Liver (tissue), 9 donors: Measurements from ENCODE around the gene RPL35. TPM values are rescaled to one million over a fixed set of nuclear protein-coding genes. Genes with fewer than 3 reads are reported as not detected.
"Not testable (repeated sequence)": the region's sequence is repeated elsewhere in the genome, so short reads cannot be mapped to it uniquely, and the experiment has no call there.

Experiments
- DNase-seq: peaks from one replicate; pipeline ENCODE4 v3.0.0-alpha.2; 2017; ENCODE audit warnings: low spot score
- H3K27ac ChIP-seq, 2 donors: one replicate each; pipeline ENCODE4 v1.7.0; 2013; ENCODE audit warnings: inconsistent platforms in 2 of 2, low read length in 2 of 2, control low read depth in 1 of 2, low read depth in 1 of 2, mild to moderate bottlenecking in 1 of 2
- H3K27me3 ChIP-seq, 4 donors: one replicate each; pipeline versions ENCODE4 v1.6.1 to v1.7.0; 2013; ENCODE audit warnings: low read length in 3 of 4, inconsistent platforms in 1 of 4, mild to moderate bottlenecking in 1 of 4, moderate library complexity in 1 of 4; ENCODE audit not compliant: control insufficient read depth in 4 of 4, insufficient read depth in 4 of 4
- H3K36me3 ChIP-seq, 4 donors: one replicate each; pipeline versions ENCODE4 v1.6.1 to v1.7.0; 2013; ENCODE audit warnings: low read length in 3 of 4, mild to moderate bottlenecking in 3 of 4, low read depth in 1 of 4, moderate library complexity in 1 of 4; ENCODE audit not compliant: control insufficient read depth in 4 of 4, insufficient read depth in 3 of 4
- H3K4me1 ChIP-seq, 4 donors: one replicate each; pipeline versions ENCODE4 v1.6.1 to v1.7.0; 2013; ENCODE audit warnings: low read length in 3 of 4, mild to moderate bottlenecking in 3 of 4, moderate library complexity in 1 of 4; ENCODE audit not compliant: control insufficient read depth in 4 of 4, insufficient read depth in 4 of 4
- H3K4me3 ChIP-seq, 3 donors: one replicate each; pipeline versions ENCODE4 v1.6.1 to v1.7.0; 2013; ENCODE audit warnings: low read length in 3 of 3, control low read depth in 1 of 3, low read depth in 1 of 3, mild to moderate bottlenecking in 1 of 3
- H3K9ac ChIP-seq, 2 donors: one replicate each; pipeline ENCODE4 v1.7.0; 2013; ENCODE audit warnings: low read length in 2 of 2, mild to moderate bottlenecking in 2 of 2, moderate library complexity in 2 of 2, control low read depth in 1 of 2, low read depth in 1 of 2
- H3K9me3 ChIP-seq, 4 donors: one replicate each; pipeline versions ENCODE4 v1.6.1 to v1.7.0; 2013; ENCODE audit warnings: low read length in 3 of 4; ENCODE audit not compliant: control insufficient read depth in 4 of 4
- EGR1 ChIP-seq, 2 donors: IDR thresholded peaks; 2 replicates each; pipeline ENCODE4 v1.6.1; 2016 to 2018; ENCODE audit warnings: antibody characterized with exemption in 2 of 2, low read depth in 2 of 2
- FOXA1 ChIP-seq: IDR thresholded peaks from 2 replicates; pipeline ENCODE4 v1.6.1; 2016; ENCODE audit warnings: antibody characterized with exemption
- FOXA2 ChIP-seq: IDR thresholded peaks from 2 replicates; pipeline ENCODE4 v1.6.1; 2016; ENCODE audit warnings: antibody characterized with exemption
- HNF4A ChIP-seq, 2 donors: conservative IDR thresholded peaks; 2 replicates each; pipeline ENCODE4 v1.6.1; 2016; ENCODE audit warnings: antibody characterized with exemption in 2 of 2, mild to moderate bottlenecking in 2 of 2
- HNF4G ChIP-seq: IDR thresholded peaks from 2 replicates; pipeline ENCODE4 v1.6.1; 2016; ENCODE audit warnings: antibody characterized with exemption
- NR2F2 ChIP-seq: IDR thresholded peaks from 2 replicates; pipeline ENCODE4 v1.6.1; 2016; ENCODE audit warnings: antibody characterized with exemption
- RAD21 ChIP-seq, 2 donors: IDR thresholded peaks; 2 replicates each; pipeline ENCODE4 v1.6.1; 2016; ENCODE audit warnings: antibody characterized with exemption in 2 of 2, mild to moderate bottlenecking in 2 of 2
- RXRA ChIP-seq, 2 donors: IDR thresholded peaks; 2 replicates each; pipeline ENCODE4 v1.6.1; 2017 to 2018; ENCODE audit warnings: antibody characterized with exemption in 2 of 2, mild to moderate bottlenecking in 1 of 2
- YY1 ChIP-seq: IDR thresholded peaks from 2 replicates; pipeline ENCODE4 v1.6.1; 2016; ENCODE audit warnings: antibody characterized with exemption, mild to moderate bottlenecking
- WGBS: extraction: QIAGEN DNeasy Blood & Tissue Kit; methylation state at CpG from one replicate; pipeline ENCODE4 v1.1.7; 2013; 5-methylcytosine and 5-hydroxymethylcytosine counted together
- polyA plus RNA-seq, 2 donors: library from polyadenylated mRNA; stranded (reverse) in 1 of 2; unstranded in 1 of 2; fragments of 200-250 nt in 1 of 2; fragments of >200 nt in 1 of 2; fragmentation: Nextera tagmentation in 1 of 2; extraction: Ambion mirVana in 1 of 2; gene quantifications; one replicate each; pipeline versions ENCODE4 v1.2.1 to v1.2.3, GENCODE V29; 2013 to 2015
- total RNA-seq, 2 donors: library from RNA; depleted of rRNA; stranded (reverse); fragments of >200 nt; gene quantifications; one replicate each; pipeline ENCODE4 v1.2.3, GENCODE V29; 2014
- TF ChIP-seq, protein P1 (sequence below): IDR thresholded peaks from 2 replicates; pipeline ENCODE4 v1.6.1; 2016; ENCODE audit warnings: antibody characterized with exemption
- TF ChIP-seq, protein P2 (sequence below): IDR thresholded peaks from 2 replicates; pipeline ENCODE4 v1.6.1; 2016; ENCODE audit warnings: antibody characterized with exemption
- donor health status: healthy.
- donor health status: healthy.
- donor health status: healthy.
- donor health status: healthy.
- donor health status: healthy.

The RPL35 gene
- total and polyA plus RNA-seq, 4 donors: 623 to 1,101 (median 703) TPM

DNA sequence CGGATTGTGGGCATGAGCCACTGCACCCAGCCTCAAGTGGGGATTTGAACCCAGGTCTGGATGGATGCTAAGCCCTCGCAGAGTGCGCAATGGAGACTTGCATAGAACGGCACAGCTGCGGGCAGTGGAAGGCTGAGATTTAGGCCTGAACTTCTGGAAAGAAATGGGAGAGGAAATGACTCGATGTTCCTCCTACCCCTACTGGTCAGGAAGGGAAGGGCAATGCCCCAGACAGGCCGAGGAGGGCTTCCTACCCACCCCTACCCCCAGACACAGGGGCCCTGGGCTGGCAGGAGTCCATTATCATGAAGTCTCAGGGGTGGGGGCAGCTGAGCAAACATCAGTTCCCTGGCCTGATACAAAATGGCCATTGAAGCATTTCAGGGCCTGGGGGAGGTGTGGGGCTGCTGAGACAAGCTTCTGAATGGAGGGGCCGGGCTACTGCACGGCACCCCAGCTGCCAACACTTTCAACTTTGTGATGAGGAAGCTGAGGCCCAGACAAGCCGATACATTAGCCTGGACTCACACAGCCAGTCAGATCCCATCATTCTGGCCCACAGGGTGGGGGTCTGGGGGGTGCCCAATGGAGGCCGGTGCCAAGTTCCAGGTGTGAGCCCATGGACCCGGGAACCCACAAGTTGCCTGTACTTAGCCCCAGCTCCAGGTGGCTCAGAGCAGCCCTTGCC is 22.0 kb downstream of the RPL35 start (continued):
- TF ChIP-seq, protein P1, sequence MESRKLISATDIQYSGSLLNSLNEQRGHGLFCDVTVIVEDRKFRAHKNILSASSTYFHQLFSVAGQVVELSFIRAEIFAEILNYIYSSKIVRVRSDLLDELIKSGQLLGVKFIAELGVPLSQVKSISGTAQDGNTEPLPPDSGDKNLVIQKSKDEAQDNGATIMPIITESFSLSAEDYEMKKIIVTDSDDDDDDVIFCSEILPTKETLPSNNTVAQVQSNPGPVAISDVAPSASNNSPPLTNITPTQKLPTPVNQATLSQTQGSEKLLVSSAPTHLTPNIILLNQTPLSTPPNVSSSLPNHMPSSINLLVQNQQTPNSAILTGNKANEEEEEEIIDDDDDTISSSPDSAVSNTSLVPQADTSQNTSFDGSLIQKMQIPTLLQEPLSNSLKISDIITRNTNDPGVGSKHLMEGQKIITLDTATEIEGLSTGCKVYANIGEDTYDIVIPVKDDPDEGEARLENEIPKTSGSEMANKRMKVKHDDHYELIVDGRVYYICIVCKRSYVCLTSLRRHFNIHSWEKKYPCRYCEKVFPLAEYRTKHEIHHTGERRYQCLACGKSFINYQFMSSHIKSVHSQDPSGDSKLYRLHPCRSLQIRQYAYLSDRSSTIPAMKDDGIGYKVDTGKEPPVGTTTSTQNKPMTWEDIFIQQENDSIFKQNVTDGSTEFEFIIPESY: no peak
- TF ChIP-seq FOXA1: no peak
- TF ChIP-seq RAD21 (IDR thresholded peaks at IDR 0.05): peak in 1 of 2 donors; percentile 12

DNA sequence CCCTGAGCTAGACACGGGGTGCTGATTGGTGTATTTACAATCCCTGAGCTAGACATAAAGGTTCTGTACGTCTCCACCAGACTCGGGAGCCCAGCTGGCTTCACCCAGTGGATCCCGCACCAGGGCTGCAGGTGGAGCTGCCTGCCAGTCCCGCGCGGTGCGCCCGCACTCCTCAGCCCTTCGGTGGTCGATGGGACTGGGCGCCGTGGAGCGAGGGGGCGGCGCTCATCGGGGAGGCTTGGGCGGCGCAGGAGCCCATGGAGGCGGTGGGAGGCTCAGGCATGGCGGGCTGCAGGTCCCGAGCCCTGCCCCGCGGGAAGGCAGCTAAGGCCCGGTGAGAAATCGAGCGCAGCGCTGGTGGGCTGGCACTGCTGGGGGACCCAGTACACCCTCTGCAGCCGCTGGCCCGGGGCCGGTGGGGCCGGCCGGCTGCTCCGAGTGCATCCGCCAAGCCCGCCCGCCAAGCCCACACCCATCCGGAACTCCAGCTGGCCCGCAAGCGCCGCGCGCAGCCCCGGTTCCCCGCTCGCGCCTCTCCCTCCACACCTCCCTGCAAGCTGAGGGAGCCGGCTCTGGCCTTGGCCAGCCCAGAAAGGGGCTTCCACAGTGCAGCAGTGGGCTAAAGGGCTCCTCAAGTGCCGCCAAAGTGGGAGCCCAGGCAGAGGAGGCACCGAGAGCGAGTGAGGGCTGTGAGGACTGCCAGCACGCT is 23.0 kb downstream of the RPL35 start:
- H3K4me1 ChIP-seq, H3K9me3 ChIP-seq, H3K4me3 ChIP-seq, DNase-seq, H3K27me3 ChIP-seq, H3K27ac ChIP-seq, H3K9ac ChIP-seq, H3K36me3 ChIP-seq: not testable (repeated sequence)
- WGBS: 60% methylated on average over 48 of the region's 52 CpGs

DNA sequence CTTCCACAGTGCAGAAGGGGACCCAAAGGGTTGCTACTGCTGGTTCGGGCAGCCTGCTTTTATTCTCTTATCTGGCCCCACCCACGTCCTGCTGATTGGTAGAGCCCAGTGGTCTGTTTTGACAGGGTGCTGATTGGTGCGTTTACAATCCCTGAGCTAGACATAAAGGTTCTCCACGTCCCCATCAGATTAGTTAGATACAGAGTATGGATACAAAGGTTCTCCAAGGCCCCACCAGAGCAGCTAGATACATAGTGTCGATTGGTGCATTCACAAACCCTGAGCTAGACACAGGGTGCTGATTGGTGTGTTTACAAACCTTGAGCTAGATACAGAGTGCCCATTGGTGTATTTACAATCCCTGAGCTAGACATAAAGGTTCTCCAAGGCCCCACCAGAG is 23.6 kb downstream of the RPL35 start:
- H3K9ac ChIP-seq, H3K4me1 ChIP-seq, H3K36me3 ChIP-seq, H3K9me3 ChIP-seq, H3K4me3 ChIP-seq, H3K27ac ChIP-seq, H3K27me3 ChIP-seq, DNase-seq: not testable (repeated sequence)
- 90% methylated on average over 5 of the region's 5 CpGs for WGBS

DNA sequence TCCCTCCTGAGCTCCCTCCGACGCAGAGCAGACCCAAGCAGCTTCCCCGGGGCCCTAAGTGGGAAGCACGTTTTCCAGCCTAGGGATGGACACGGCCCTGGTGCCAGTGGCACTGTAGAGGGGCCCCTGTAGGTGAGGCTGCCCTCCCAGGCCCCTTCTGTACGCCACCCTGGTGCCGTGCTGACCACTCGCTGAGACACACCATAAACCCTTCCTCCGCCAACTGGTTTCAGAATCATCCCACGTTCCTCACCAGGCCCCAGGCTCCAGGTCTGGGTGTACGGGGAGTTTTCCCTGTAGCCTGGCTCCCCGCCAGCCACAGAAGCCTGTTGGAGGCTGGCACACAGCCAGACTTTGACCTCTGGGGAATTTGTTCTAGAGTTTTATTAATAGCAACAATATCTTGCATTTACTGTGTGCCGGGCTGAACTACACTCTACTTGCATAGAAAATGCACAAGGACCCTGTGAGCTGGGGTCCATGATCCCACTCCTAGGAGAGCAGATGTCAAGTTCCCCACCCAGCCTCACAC is 26.7 kb downstream of the RPL35 start:
- 61% methylated on average over 13 of the region's 13 CpGs for WGBS
- no peaks in the 10 kb centered on the region for H3K27me3 ChIP-seq
- peak; percentile 53 for DNase-seq
- peaks cover 0 to 4% (median 0%) of the 10 kb centered on the region in 4 donors for H3K4me1 ChIP-seq
- H3K36me3 ChIP-seq: no peaks in the 10 kb centered on the region
- H3K4me3 ChIP-seq: no peak overlapping the region
- H3K9ac ChIP-seq: no peak overlapping the region
- no peaks in the 10 kb centered on the region for H3K9me3 ChIP-seq
- TF ChIP-seq NR2F2 (peak; percentile 25), FOXA2 (no peak)
- TF ChIP-seq, protein P2, sequence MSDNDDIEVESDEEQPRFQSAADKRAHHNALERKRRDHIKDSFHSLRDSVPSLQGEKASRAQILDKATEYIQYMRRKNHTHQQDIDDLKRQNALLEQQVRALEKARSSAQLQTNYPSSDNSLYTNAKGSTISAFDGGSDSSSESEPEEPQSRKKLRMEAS: no peak
- H3K27ac ChIP-seq: no peak overlapping the region

DNA sequence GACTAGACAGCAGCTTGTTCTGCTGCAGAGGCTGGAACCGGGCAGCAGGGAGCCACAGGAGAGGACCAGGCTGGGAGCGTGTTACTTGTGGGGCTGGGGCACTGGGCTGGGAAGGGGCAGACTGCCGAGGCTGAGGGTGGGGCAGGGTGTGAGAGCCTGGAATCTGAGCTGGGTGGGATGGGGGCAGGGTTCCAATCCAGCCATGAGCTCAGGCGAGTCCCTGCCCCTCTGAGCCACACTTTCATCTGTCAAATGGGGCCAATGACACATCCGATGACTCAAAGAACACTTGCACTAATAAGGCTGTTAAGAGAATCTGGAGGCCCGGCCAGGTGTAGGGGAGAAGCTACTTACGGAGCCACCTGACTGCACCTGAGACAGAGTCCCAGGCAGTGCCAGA is 27.2 kb downstream of the RPL35 start:
- Histone ChIP-seq H3K9ac (no peak overlapping the region), H3K4me1 (peaks cover 0 to 4% (median 0%) of the 10 kb centered on the region in 4 donors), H3K4me3 (no peak overlapping the region), H3K36me3 (no peaks in the 10 kb centered on the region), H3K9me3 (no peaks in the 10 kb centered on the region), H3K27ac (no peak overlapping the region), H3K27me3 (no peaks in the 10 kb centered on the region)
- WGBS: 84% methylated on average over 7 of the region's 7 CpGs
- DNase-seq: no peak
- TF ChIP-seq HNF4G (no peak), HNF4A (conservative IDR thresholded peaks at IDR 0.05) (no peak), FOXA2 (no peak), RAD21 (IDR thresholded peaks at IDR 0.05) (no peak), FOXA1 (no peak), YY1 (no peak), RXRA (IDR thresholded peaks at IDR 0.05) (no peak), EGR1 (IDR thresholded peaks at IDR 0.05; ENCODE audit: low read depth in 2 of 2) (no peak)
- TF ChIP-seq, protein P2: no peak
